ENCODE results near the gene ANK2.

GRCh38 chr4:113094802-113095201 lies 45.3 kb downstream of the ANK2 start:
- TF ChIP-seq YY1 (IDR thresholded peaks at IDR 0.05), result no peak
- peak; percentile 72 for TF ChIP-seq CTCF (IDR thresholded peaks at IDR 0.05; ENCODE audit: low read depth, low read length, missing input control)
- TF ChIP-seq MAX (IDR thresholded peaks at IDR 0.05), result no peak
- peak; percentile 92 to 94 for TF ChIP-seq RAD21 (IDR thresholded peaks at IDR 0.05)
- no peak for TF ChIP-seq TAF1 (conservative IDR thresholded peaks at IDR 0.05)
- TF ChIP-seq FOXA1 (IDR thresholded peaks at IDR 0.05), result no peak
- no peak for TF ChIP-seq GABPA (IDR thresholded peaks at IDR 0.05 in 1 of 2, conservative IDR thresholded peaks at IDR 0.05 in 1 of 2)
- no peak for TF ChIP-seq HNF4G (IDR thresholded peaks at IDR 0.05)

All from liver (tissue), 3 donors.